PFSK-1 (cell line): ENCODE results near the gene SRMS.

Experiments
- FOXP2 ChIP-seq: optimal IDR thresholded peaks from 2 replicates; pipeline ENCODE3; 2011; ENCODE audit warnings: borderline replicate concordance, control low read depth, inconsistent platforms; ENCODE audit not compliant: insufficient read depth; ENCODE audit errors: extremely low read length, extremely low read depth
- POLR2AphosphoS5 ChIP-seq: IDR thresholded peaks from 2 replicates; pipeline ENCODE4 v1.6.1; 2012; ENCODE audit warnings: low read depth, mild to moderate bottlenecking, control low read depth, low read length, moderate library complexity
- SIN3A ChIP-seq: IDR thresholded peaks from 2 replicates; pipeline ENCODE4 v1.6.1; 2012; ENCODE audit warnings: mild to moderate bottlenecking, low read length, moderate library complexity, borderline replicate concordance; ENCODE audit not compliant: insufficient read depth
- TAF1 ChIP-seq: IDR thresholded peaks from 2 replicates; pipeline ENCODE4 v1.6.1; 2012; ENCODE audit warnings: low read length, control low read depth, borderline replicate concordance; ENCODE audit not compliant: insufficient read depth
- TF ChIP-seq, protein P1 (sequence below), 2 experiments: IDR thresholded peaks; 2 replicates each; pipeline versions ENCODE4 v1.6.1 to v1.8.0; 2011 to 2012; ENCODE audit warnings: low read depth in 2 of 2, low read length in 2 of 2, control low read depth in 1 of 2, inconsistent platforms in 1 of 2, mild to moderate bottlenecking in 1 of 2, moderate library complexity in 1 of 2; ENCODE audit not compliant: insufficient read depth in 1 of 2

SRMS gene

DNA sequence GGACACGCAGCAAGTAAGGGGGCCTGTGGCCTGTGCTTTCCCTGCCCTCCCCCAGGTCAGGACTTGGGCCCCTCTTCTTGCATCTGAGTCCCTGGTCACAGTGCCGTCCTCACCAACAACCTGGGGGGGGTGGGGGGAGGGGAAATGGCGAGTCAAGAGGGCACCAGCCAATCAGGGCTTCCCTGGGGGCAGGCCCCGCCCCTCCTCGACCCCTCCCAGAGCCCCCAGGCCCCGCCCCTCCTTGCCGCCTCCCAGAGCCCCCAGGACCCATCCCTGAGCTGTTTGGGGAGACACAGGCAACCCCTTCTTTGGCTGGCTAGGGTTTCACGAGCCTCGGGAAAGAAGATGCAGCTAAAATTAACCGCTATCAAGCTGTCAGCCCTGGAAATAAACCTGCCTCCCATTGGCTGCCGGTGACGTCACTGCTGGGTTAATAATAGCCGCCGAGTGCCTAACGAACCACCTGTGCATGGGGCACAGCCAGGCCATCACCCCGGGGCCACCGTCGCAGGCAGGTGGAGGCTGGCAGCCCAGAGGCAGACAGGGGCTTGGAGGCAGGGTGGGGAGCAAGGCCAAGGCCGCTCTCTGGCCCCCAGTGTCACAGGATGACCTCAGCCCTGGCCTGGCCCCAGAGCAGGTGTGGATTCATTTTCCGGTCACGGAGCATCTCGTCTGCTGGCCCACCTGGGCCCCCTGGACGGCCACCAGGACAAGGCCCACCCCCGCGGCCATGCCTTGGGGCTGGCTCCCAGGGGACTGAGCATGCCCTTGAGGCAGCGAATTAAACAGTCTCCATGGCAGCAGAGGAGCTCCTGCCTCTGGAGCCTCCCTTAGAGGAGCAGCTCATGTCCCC, 45.5 kb downstream of the SRMS start:
- TF ChIP-seq, protein P1, sequence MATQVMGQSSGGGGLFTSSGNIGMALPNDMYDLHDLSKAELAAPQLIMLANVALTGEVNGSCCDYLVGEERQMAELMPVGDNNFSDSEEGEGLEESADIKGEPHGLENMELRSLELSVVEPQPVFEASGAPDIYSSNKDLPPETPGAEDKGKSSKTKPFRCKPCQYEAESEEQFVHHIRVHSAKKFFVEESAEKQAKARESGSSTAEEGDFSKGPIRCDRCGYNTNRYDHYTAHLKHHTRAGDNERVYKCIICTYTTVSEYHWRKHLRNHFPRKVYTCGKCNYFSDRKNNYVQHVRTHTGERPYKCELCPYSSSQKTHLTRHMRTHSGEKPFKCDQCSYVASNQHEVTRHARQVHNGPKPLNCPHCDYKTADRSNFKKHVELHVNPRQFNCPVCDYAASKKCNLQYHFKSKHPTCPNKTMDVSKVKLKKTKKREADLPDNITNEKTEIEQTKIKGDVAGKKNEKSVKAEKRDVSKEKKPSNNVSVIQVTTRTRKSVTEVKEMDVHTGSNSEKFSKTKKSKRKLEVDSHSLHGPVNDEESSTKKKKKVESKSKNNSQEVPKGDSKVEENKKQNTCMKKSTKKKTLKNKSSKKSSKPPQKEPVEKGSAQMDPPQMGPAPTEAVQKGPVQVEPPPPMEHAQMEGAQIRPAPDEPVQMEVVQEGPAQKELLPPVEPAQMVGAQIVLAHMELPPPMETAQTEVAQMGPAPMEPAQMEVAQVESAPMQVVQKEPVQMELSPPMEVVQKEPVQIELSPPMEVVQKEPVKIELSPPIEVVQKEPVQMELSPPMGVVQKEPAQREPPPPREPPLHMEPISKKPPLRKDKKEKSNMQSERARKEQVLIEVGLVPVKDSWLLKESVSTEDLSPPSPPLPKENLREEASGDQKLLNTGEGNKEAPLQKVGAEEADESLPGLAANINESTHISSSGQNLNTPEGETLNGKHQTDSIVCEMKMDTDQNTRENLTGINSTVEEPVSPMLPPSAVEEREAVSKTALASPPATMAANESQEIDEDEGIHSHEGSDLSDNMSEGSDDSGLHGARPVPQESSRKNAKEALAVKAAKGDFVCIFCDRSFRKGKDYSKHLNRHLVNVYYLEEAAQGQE (IDR thresholded peaks at IDR 0.05; ENCODE audit: insufficient read depth in 1 of 2, low read depth in 2 of 2, low read length in 2 of 2) = no peak
- no peak for TF ChIP-seq FOXP2
- no peak for TF ChIP-seq POLR2AphosphoS5

DNA sequence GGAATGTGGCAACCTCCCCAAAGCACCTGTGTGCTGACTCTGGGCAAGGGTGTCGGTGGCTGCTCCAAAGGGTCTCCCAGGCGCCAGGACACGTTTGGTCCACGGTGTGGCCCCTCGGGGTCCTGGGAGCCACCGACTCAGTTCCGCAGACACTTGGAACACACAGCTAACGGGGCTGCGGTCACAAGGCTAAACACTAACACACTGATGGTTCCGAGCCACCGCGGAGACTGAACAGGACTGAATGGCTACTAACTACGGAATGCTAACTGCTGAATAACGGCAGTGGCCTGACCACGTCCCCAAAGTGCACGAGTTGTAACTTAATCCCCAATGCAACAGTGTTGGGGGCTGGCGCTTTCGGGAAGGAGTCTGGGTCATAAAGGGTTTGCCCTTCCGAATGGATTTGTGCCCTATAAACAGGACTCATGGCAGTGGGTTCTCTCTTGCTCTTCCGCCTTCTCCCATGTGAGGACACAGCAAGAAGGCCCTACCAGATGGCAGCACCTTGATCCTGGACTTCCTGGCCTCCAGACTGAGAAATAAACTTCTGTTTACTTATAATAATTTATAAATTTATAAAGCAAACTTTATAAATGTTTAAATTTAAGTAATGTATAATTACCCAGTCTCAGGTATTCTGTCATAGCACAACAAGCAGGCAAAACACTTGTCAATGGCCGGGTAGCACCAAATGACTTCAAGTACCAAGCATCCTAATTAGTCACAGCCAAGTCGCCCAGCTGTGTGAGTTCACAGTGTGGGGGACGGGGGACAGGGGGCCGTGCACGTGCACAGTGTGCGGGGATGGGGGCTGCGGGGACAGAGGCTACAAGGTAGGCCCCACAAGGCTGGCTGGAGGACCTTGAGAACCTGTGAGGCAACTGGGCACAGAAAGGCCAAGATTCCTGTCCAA, 46.4 kb downstream of the SRMS start:
- TF ChIP-seq POLR2AphosphoS5 = no peak
- TF ChIP-seq FOXP2 = no peak
- TF ChIP-seq, protein P1 (IDR thresholded peaks at IDR 0.05; ENCODE audit: insufficient read depth in 1 of 2, low read depth in 2 of 2, low read length in 2 of 2) = no peak
- TF ChIP-seq TAF1 = no peak
- no peak for TF ChIP-seq SIN3A

DNA sequence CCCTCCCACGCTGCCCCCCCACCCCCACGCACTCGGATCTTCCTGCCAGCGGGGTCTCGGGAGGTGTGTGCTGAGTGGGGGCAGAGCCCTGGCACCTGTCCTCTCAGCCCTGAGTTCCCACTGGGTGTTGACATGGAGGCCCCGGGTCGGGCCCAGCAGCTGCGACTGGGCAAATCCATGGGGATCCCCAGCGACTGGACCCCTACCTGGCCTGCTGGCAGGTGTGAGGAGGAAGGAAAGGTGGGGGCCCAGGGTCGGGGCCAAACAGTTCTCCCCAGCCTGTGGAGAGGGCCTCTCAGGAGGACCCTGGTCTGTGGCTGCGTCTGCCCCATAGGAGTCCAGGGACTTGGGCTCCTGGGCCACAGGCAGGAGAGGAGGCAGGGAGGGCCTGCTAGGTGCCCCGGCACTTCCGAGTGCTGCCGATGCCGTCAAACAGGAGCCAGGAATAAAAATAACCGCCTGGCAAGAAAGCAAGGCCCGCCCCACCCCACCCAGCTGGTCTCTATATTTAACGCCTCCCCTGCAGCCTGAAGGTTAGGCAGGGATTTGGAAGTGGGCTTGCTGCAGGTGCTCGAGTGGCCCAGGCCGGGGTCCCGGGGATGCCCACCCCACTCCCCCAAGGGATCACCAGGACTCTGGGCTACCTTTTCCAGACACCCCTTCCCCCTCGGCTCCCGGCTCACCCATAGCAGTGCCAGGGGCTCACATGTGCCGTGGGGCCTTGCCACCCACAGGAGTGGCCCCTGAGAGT, 47.2 kb downstream of the SRMS start:
- TF ChIP-seq SIN3A (no peak), FOXP2 (no peak), TAF1 (no peak), POLR2AphosphoS5 (no peak)
- TF ChIP-seq, protein P1 (IDR thresholded peaks at IDR 0.05; ENCODE audit: insufficient read depth in 1 of 2, low read depth in 2 of 2, low read length in 2 of 2) = no peak

DNA sequence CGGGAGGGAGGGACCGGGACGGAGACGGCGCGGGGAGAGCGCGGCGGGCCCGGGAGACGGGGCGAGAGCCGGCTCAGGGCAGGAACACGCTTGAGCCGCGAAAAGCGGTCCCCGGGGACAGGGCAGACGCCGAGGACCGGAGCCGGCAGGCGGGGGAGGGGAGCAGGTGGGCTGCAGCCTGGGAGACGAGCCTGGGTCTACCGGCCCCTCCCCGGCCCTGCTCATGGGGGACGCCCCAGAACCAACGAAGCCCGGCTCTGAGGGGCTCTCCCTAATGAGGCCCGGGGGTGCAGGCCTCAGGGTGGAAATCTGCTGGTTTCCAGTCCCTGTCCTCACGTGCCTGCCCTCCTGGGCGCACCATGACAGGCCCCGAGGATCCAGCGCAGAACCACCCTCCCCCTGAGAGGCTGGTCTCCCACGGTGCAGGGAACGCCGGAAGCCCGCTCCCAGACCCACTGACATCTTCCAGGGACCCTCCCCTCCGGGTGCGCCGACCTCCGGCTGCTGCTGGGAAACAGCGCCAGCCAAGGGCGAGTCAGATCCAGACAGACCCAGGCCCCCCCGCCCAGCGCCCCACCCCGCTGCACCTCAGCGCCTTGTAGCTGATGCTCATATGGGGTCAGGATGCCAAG, 48.1 kb downstream of the SRMS start:
- no peak for TF ChIP-seq TAF1
- TF ChIP-seq SIN3A = no peak
- TF ChIP-seq POLR2AphosphoS5 = no peak
- TF ChIP-seq FOXP2 = no peak
- TF ChIP-seq, protein P1 (IDR thresholded peaks at IDR 0.05; ENCODE audit: insufficient read depth in 1 of 2, low read depth in 2 of 2, low read length in 2 of 2) = no peak
